HepG2 (cell line): ENCODE data around the gene ZFAND2A. TPM values are rescaled to one million over a fixed set of nuclear protein-coding genes. Genes with fewer than 3 reads are reported as not detected.

Experiments
- ATAC-seq: fragments of 200-7000 bp; cut with Tn5 transposase; 3 replicates; pipeline ENCODE4 v1.9.1; 2020; ENCODE audit warnings: mild to moderate bottlenecking, moderate library complexity
- BruUV-seq: library from RNA; stranded (reverse); fragments of 400-500 nt; replicated peaks from 2 replicates; lab custom pipeline; 2021; lab: Mats Ljungman, UMichigan
- CTCF ChIA-PET: fragments of 300-600 bp; formaldehyde crosslinking; extraction: SDS; loops from one replicate; lab custom pipeline; 2021; ENCODE audit warnings: low total read pairs, inconsistent platforms, low intra/inter-chr PET ratio; lab: Yijun Ruan, JAX
- POLR2A ChIA-PET: fragments of 350-600 bp; sonication (Branson Sonifier 250); formaldehyde crosslinking; loops from one replicate; lab custom pipeline; 2020; ENCODE audit warnings: antibody characterized with exemption, inconsistent platforms; lab: Yijun Ruan, JAX
- DNase-seq: peaks from one replicate; pipeline ENCODE4 v3.0.0-alpha.2; 2015; ENCODE audit warnings: low spot score
- FAIRE-seq: peaks from 3 replicates; lab custom pipeline; 2011; peaks lifted over from hg19 to GRCh38; lab: Jason Lieb, UNC
- H2AFZ ChIP-seq: one replicate; pipeline ENCODE4 v1.6.1; 2011; ENCODE audit warnings: low read length, inconsistent platforms
- H3K27ac ChIP-seq: fragments of 300-600 bp; 3 replicates; pipeline ENCODE4 v1.8.0; 2011; ENCODE audit warnings: mixed run types, mild to moderate bottlenecking, mixed read lengths, low read length, inconsistent platforms; ENCODE audit not compliant: insufficient read depth; ENCODE audit errors: extremely low read length
- H3K27me3 ChIP-seq, 2 experiments: fragments of 200-600 bp in 1 of 2; 2 replicates in 1 of 2; 3 replicates in 1 of 2; pipeline versions ENCODE4 v1.6.0 to v1.8.0; 2011; ENCODE audit warnings: low read length in 2 of 2, mild to moderate bottlenecking in 2 of 2, moderate library complexity in 2 of 2, inconsistent platforms in 1 of 2; ENCODE audit not compliant: insufficient read depth in 2 of 2, control insufficient read depth in 1 of 2
- H3K36me3 ChIP-seq, 2 experiments: fragments of 200-600 bp in 1 of 2; replicated peaks in 1 of 2; 2 replicates in 1 of 2; 3 replicates in 1 of 2; pipeline versions ENCODE4 v1.5.1 to v1.8.0; 2011; ENCODE audit warnings: low read length in 2 of 2, inconsistent platforms in 1 of 2; ENCODE audit not compliant: insufficient read depth in 2 of 2, control insufficient read depth in 1 of 2
- H3K4me1 ChIP-seq: 2 replicates; pipeline ENCODE4 v1.5.1; 2012; ENCODE audit warnings: low read length, inconsistent platforms; ENCODE audit not compliant: insufficient read depth
- H3K4me2 ChIP-seq: 2 replicates; pipeline ENCODE4 v1.6.0; 2011; ENCODE audit warnings: low read depth, low read length, inconsistent platforms
- H3K4me3 ChIP-seq, 3 experiments: fragments of 200-600 bp in 1 of 3; sonication (generic), shearing (Covaris generic) in 1 of 3; replicated peaks in 1 of 3; 2 replicates each; pipeline ENCODE4 v1.5.1; 2011 to 2016; ENCODE audit warnings: low read length in 3 of 3, inconsistent platforms in 2 of 3, low read depth in 2 of 3, mild to moderate bottlenecking in 2 of 3, control low read depth in 1 of 3, mixed read lengths in 1 of 3; ENCODE audit not compliant: insufficient read depth in 1 of 3
- H3K79me2 ChIP-seq: one replicate; pipeline ENCODE4 v1.6.1; 2011; ENCODE audit warnings: low read length, inconsistent platforms; ENCODE audit not compliant: insufficient read depth
- H3K9ac ChIP-seq: 2 replicates; pipeline ENCODE4 v1.6.0; 2011; ENCODE audit warnings: mild to moderate bottlenecking, low read depth, low read length, inconsistent platforms; ENCODE audit not compliant: insufficient read depth
- H3K9me3 ChIP-seq: 2 replicates; pipeline ENCODE4 v1.5.1; 2012; ENCODE audit warnings: mild to moderate bottlenecking, low read length
- H4K20me1 ChIP-seq: 2 replicates; pipeline ENCODE4 v1.6.0; 2011; ENCODE audit warnings: inconsistent platforms, mild to moderate bottlenecking, low read length, moderate library complexity; ENCODE audit not compliant: insufficient read depth
- AGO2 ChIP-seq: fragments of 200-400 bp; formaldehyde crosslinking; optimal IDR thresholded peaks from 2 replicates; pipeline ENCODE3; 2017; ENCODE audit warnings: mild to moderate bottlenecking, low read depth, low read length, moderate library complexity
- CEBPZ ChIP-seq: IDR thresholded peaks from 2 replicates; pipeline ENCODE4 v1.6.1; 2012; ENCODE audit warnings: low read length, improper control_type of control experiment
- ETS1 ChIP-seq: sonication (generic); formaldehyde crosslinking; IDR thresholded peaks from 2 replicates; pipeline ENCODE4 v1.4.0; 2020; ENCODE audit warnings: missing genetic modification reagents
- REST ChIP-seq, 2 experiments: IDR thresholded peaks; 2 replicates each; pipeline ENCODE4 v1.6.1; 2011 to 2012; ENCODE audit warnings: low read length in 2 of 2, borderline replicate concordance in 1 of 2, low read depth in 1 of 2, mild to moderate bottlenecking in 1 of 2, moderate library complexity in 1 of 2
- ZHX1 ChIP-seq: sonication (generic); formaldehyde crosslinking; IDR thresholded peaks from 2 replicates; pipeline ENCODE4 v1.8.1; 2022; ENCODE audit warnings: low read depth, mild to moderate bottlenecking, missing genetic modification reagents
- WGBS: methylation state at CpG from one replicate; pipeline ENCODE4 v1.1.6; 2017; ENCODE audit warnings: low lambda C conversion rate; 5-methylcytosine and 5-hydroxymethylcytosine counted together
- in situ Hi-C: cut with HindIII; loops from 2 replicates; pipeline ENCODE4 v1.10.0; 2017; ENCODE audit warnings: low pct_unique_long_range_greater_than_20kb; ENCODE audit not compliant: extremely low pct_ligation_motif_present
- intact Hi-C: fragments of 100-400 bp; cut with micrococcal nuclease; formaldehyde crosslinking; loops from one replicate; pipeline ENCODE4 v1.10.0; 2022; ENCODE audit not compliant: unreplicated experiment
- polyA plus RNA-seq, 8 experiments: library from polyadenylated mRNA; depleted of rRNA in 3 of 8; stranded (reverse) in 7 of 8; unstranded in 1 of 8; fragments of >200 nt; fragmentation: Illumina TruSeq in 4 of 8; extraction: Trizol in 4 of 8; gene quantifications; 2 replicates each; pipeline versions ENCODE4 v1.2.1 to v1.2.3, GENCODE V29; 2011 to 2016; ENCODE audit warnings: low read depth in 4 of 8, missing spikeins in 1 of 8, mixed read lengths in 1 of 8; ENCODE audit not compliant: insufficient read depth in 1 of 8
- total RNA-seq, 5 experiments: library from RNA; depleted of rRNA; stranded (reverse); fragments of >200 nt; fragmentation: Illumina TruSeq; extraction: Trizol; gene quantifications; 2 replicates each; pipeline ENCODE4 v1.2.3, GENCODE V29; 2016; ENCODE audit warnings: low read depth in 1 of 5

ZFAND2A gene
- total and polyA plus RNA-seq, 2 of the 13 experiments (the other 11 are each of a cell fraction or from before 2014, with no cell fraction given), result 140 to 153 TPM

GRCh38 chr7:1124816-1125602 is 35.0 kb downstream of the ZFAND2A start:
- DNase-seq (no peak), ATAC-seq (no peak), FAIRE-seq (no peak)
- intact Hi-C loops, result no loop called here
- no peak overlapping the region for H3K27ac ChIP-seq
- BruUV-seq, result no TSS peak
- H4K20me1 ChIP-seq, result 0 out of 2 replicates have a peak, but pooled peaks cover 2% of the 10 kb centered on the region
- no peak overlapping the region for H2AFZ ChIP-seq
- H3K36me3 ChIP-seq, result peaks cover 14 to 30% of the 10 kb centered on the region in 2 experiments; a peak in 4 of 5 replicates
- H3K79me2 ChIP-seq, result peaks cover 18% of the 10 kb centered on the region
- in situ Hi-C loops, result no loop called here
- H3K9me3 ChIP-seq, result no peaks in the 10 kb centered on the region
- H3K9ac ChIP-seq, result no peak overlapping the region
- POLR2A ChIA-PET, result interaction anchor here (1.1 kb wide), 1 partner anchor 14 kb away, joined by 3 read pairs; a partner anchor contains a TSS
- no peaks in the 10 kb centered on the region for H3K27me3 ChIP-seq
- WGBS, result 97% methylated on average over 19 of the region's 23 CpGs
- H3K4me3 ChIP-seq, result no peak overlapping the region
- no peaks in the 10 kb centered on the region for H3K4me1 ChIP-seq
- H3K4me2 ChIP-seq, result no peak overlapping the region
- CTCF ChIA-PET, result no interaction called here
- no peak for TF ChIP-seq REST (IDR thresholded peaks at IDR 0.05; ENCODE audit: borderline replicate concordance in 1 of 2, low read depth in 1 of 2, low read length in 2 of 2)
- TF ChIP-seq ETS1, result no peak
- no peak for TF ChIP-seq CEBPZ
- TF ChIP-seq AGO2, result peak; percentile 38
- TF ChIP-seq ZHX1, result no peak
